ENCODE measurements around the gene CRYL1. TPM values are rescaled to one million over a fixed set of nuclear protein-coding genes. Genes with fewer than 3 reads are reported as not detected.

The CRYL1 gene
- polyA plus RNA-seq, 2 of the 4 experiments (the other 2 are of a cell fraction): 4.1 to 17.4 TPM

DNA sequence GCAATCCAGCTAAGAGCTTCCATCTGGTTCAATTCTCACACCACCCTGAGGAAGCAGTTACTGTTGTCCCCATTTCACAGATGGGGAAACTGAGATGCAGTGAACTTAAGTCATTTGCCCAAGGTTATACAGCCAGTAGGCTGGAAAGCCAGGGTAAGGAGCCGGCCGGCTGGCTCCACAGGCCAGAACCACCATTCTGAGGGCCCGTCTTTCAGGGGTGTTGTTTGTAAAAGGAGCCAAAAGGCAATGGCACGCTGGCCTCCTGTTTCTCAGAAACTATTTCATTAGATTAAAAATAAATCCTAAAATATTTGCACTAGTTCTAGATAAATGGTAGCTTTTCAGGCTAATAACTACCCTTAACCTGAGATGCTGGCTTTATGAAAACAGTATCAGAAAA lies 114.9 kb downstream of the CRYL1 start:
- POLR2A ChIA-PET: no interaction called here
- CTCF ChIA-PET: no interaction called here
- Histone ChIP-seq H3K27ac (no peak overlapping the region), H3K4me3 (no peak overlapping the region), H3K4me1 (no peaks in the 10 kb centered on the region), H3K9me3 (no peaks in the 10 kb centered on the region), H3K4me2 (no peak overlapping the region)
- FAIRE-seq (no peak), ATAC-seq (no peak), DNase-seq (ENCODE audit: low read depth in 1 of 2, low spot score in 1 of 2) (no peak)
- WGBS (ENCODE audit: missing lambda C conversion rate): 82% methylated on average over 3 of the region's 4 CpGs
- TF ChIP-seq NFE2L2 (conservative IDR thresholded peaks at IDR 0.05; ENCODE audit: low read length): no peak
- no peak for TF ChIP-seq CEBPB (IDR thresholded peaks at IDR 0.05)
- TF ChIP-seq, protein P1, sequence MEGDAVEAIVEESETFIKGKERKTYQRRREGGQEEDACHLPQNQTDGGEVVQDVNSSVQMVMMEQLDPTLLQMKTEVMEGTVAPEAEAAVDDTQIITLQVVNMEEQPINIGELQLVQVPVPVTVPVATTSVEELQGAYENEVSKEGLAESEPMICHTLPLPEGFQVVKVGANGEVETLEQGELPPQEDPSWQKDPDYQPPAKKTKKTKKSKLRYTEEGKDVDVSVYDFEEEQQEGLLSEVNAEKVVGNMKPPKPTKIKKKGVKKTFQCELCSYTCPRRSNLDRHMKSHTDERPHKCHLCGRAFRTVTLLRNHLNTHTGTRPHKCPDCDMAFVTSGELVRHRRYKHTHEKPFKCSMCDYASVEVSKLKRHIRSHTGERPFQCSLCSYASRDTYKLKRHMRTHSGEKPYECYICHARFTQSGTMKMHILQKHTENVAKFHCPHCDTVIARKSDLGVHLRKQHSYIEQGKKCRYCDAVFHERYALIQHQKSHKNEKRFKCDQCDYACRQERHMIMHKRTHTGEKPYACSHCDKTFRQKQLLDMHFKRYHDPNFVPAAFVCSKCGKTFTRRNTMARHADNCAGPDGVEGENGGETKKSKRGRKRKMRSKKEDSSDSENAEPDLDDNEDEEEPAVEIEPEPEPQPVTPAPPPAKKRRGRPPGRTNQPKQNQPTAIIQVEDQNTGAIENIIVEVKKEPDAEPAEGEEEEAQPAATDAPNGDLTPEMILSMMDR (IDR thresholded peaks at IDR 0.05): no peak
- TF ChIP-seq, protein P2, sequence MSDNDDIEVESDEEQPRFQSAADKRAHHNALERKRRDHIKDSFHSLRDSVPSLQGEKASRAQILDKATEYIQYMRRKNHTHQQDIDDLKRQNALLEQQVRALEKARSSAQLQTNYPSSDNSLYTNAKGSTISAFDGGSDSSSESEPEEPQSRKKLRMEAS (IDR thresholded peaks at IDR 0.05): no peak
- no peak for TF ChIP-seq KDM5A (IDR thresholded peaks at IDR 0.05)
- no peak for TF ChIP-seq RAD21 (conservative IDR thresholded peaks at IDR 0.05 in 1 of 2, IDR thresholded peaks at IDR 0.05 in 1 of 2)
- TF ChIP-seq RCOR1 (IDR thresholded peaks at IDR 0.05; ENCODE audit: low read depth, low read length): no peak
- TF ChIP-seq SREBF2 (IDR thresholded peaks at IDR 0.05): no peak
- TF ChIP-seq ZC3H11A (IDR thresholded peaks at IDR 0.05): no peak
- no peak for TF ChIP-seq CHD2 (IDR thresholded peaks at IDR 0.05; ENCODE audit: low read length, partially characterized antibody)
- TF ChIP-seq JUNB (IDR thresholded peaks at IDR 0.05): no peak
- TF ChIP-seq, protein P3, sequence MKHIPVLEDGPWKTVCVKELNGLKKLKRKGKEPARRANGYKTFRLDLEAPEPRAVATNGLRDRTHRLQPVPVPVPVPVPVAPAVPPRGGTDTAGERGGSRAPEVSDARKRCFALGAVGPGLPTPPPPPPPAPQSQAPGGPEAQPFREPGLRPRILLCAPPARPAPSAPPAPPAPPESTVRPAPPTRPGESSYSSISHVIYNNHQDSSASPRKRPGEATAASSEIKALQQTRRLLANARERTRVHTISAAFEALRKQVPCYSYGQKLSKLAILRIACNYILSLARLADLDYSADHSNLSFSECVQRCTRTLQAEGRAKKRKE (CRISPR knock-in tag; IDR thresholded peaks at IDR 0.05; ENCODE audit: low read depth): no peak
- no peak for TF ChIP-seq HEYL (CRISPR knock-in tag; IDR thresholded peaks at IDR 0.05)

DNA sequence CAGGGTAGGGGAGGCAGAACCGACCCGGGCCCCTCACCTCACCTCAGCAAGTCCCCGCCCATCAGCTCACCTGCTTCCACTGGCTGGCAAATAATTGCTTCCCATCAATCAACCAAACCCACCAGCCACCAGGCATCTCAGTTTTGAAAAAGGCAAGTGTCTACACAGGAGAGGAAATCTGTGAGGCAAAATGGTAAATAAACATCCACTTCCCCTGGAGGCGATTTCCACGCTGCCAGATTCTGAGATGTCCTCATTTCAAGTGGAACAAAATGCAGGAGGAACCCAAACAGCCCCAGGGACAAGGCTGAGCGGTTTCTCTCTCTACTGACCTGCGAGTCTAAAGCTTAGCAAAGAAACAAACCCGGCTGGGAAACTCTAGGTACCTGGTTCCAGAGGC lies 117.5 kb downstream of the CRYL1 start:
- H3K4me1 ChIP-seq: no peaks in the 10 kb centered on the region
- no peak for FAIRE-seq
- TF ChIP-seq, protein P4, sequence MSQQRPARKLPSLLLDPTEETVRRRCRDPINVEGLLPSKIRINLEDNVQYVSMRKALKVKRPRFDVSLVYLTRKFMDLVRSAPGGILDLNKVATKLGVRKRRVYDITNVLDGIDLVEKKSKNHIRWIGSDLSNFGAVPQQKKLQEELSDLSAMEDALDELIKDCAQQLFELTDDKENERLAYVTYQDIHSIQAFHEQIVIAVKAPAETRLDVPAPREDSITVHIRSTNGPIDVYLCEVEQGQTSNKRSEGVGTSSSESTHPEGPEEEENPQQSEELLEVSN (IDR thresholded peaks at IDR 0.05; ENCODE audit: borderline replicate concordance, low read depth): no peak
- no peak for TF ChIP-seq MAZ (IDR thresholded peaks at IDR 0.05; ENCODE audit: borderline replicate concordance, low read depth, low read length)
- TF ChIP-seq, protein P5, sequence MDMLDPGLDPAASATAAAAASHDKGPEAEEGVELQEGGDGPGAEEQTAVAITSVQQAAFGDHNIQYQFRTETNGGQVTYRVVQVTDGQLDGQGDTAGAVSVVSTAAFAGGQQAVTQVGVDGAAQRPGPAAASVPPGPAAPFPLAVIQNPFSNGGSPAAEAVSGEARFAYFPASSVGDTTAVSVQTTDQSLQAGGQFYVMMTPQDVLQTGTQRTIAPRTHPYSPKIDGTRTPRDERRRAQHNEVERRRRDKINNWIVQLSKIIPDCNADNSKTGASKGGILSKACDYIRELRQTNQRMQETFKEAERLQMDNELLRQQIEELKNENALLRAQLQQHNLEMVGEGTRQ (IDR thresholded peaks at IDR 0.05): no peak
- TF ChIP-seq MAFK (IDR thresholded peaks at IDR 0.05; ENCODE audit: partially characterized antibody): no peak
- TF ChIP-seq JUNB (IDR thresholded peaks at IDR 0.05): no peak
- TF ChIP-seq RAD21 (conservative IDR thresholded peaks at IDR 0.05 in 1 of 2, IDR thresholded peaks at IDR 0.05 in 1 of 2): no peak
- TF ChIP-seq NFE2L2 (conservative IDR thresholded peaks at IDR 0.05; ENCODE audit: low read length): no peak
- TF ChIP-seq EP300 (IDR thresholded peaks at IDR 0.05): no peak
- TF ChIP-seq HEYL (CRISPR knock-in tag; IDR thresholded peaks at IDR 0.05): no peak
- TF ChIP-seq HOXB13 (CRISPR knock-in tag; IDR thresholded peaks at IDR 0.05; ENCODE audit: low read depth): no peak
- no peak for TF ChIP-seq MYC (IDR thresholded peaks at IDR 0.05; ENCODE audit: borderline replicate concordance, low read length)
- no peak for TF ChIP-seq ESRRA (IDR thresholded peaks at IDR 0.05; ENCODE audit: borderline replicate concordance, low read length)
- no peak for TF ChIP-seq CBX8 (IDR thresholded peaks at IDR 0.05)
- TF ChIP-seq ZFP36 (IDR thresholded peaks at IDR 0.05; ENCODE audit: borderline replicate concordance, partially characterized antibody): no peak
- TF ChIP-seq CHD2 (IDR thresholded peaks at IDR 0.05; ENCODE audit: low read length, partially characterized antibody): no peak
- TF ChIP-seq, protein P3 (CRISPR knock-in tag; IDR thresholded peaks at IDR 0.05; ENCODE audit: low read depth): no peak
- no peak for TF ChIP-seq JUN (IDR thresholded peaks at IDR 0.05)
- DNase-seq (ENCODE audit: low read depth in 1 of 2, low spot score in 1 of 2): no peak
- H3K9me3 ChIP-seq: no peaks in the 10 kb centered on the region
- POLR2A ChIA-PET: no interaction called here
- H3K27ac ChIP-seq: no peak overlapping the region
- H3K4me2 ChIP-seq: no peak overlapping the region
- H3K4me3 ChIP-seq: no peak overlapping the region
- 58% methylated on average over 8 of the region's 8 CpGs for WGBS (ENCODE audit: missing lambda C conversion rate)
- CTCF ChIA-PET: no interaction called here
- ATAC-seq: no peak
